Measurements from ENCODE around the gene FAAP20.

Gene FAAP20

DNA sequence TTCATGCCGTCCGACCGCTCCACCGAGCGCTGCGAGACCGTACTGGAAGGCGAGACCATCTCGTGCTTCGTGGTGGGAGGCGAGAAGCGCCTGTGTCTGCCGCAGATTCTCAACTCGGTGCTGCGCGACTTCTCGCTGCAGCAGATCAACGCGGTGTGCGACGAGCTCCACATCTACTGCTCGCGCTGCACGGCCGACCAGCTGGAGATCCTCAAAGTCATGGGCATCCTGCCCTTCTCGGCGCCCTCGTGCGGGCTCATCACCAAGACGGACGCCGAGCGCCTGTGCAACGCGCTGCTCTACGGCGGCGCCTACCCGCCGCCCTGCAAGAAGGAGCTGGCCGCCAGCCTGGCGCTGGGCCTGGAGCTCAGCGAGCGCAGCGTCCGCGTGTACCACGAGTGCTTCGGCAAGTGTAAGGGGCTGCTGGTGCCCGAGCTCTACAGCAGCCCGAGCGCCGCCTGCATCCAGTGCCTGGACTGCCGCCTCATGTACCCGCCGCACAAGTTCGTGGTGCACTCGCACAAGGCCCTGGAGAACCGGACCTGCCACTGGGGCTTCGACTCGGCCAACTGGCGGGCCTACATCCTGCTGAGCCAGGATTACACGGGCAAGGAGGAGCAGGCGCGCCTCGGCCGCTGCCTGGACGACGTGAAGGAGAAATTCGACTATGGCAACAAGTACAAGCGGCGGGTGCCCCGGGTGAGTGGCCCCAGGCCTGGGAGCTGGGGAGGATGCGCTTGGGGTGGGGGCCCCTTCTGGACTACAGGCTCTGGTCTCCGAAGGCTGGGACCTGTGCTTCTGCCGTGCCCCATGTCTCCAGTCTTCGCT, 34.7 kb upstream of the FAAP20 start:
- DNase-seq (ENCODE audit: low read depth), result peak; percentile 85
- H3K4me3 ChIP-seq (ENCODE audit: low read depth, low read length), result peak overlapping the region; percentile 68
- TF ChIP-seq, protein P1, sequence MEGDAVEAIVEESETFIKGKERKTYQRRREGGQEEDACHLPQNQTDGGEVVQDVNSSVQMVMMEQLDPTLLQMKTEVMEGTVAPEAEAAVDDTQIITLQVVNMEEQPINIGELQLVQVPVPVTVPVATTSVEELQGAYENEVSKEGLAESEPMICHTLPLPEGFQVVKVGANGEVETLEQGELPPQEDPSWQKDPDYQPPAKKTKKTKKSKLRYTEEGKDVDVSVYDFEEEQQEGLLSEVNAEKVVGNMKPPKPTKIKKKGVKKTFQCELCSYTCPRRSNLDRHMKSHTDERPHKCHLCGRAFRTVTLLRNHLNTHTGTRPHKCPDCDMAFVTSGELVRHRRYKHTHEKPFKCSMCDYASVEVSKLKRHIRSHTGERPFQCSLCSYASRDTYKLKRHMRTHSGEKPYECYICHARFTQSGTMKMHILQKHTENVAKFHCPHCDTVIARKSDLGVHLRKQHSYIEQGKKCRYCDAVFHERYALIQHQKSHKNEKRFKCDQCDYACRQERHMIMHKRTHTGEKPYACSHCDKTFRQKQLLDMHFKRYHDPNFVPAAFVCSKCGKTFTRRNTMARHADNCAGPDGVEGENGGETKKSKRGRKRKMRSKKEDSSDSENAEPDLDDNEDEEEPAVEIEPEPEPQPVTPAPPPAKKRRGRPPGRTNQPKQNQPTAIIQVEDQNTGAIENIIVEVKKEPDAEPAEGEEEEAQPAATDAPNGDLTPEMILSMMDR (IDR thresholded peaks at IDR 0.05; ENCODE audit: insufficient read depth, low read depth, low read length, missing control alignments), result peak; percentile 3

GRCh38 chr1:2228694-2229036, 34.1 kb upstream of the FAAP20 start:
- H3K4me3 ChIP-seq (ENCODE audit: low read depth, low read length), result peak overlapping the region; percentile 68
- peak; percentile 54 for DNase-seq (ENCODE audit: low read depth)
- TF ChIP-seq, protein P1 (IDR thresholded peaks at IDR 0.05; ENCODE audit: insufficient read depth, low read depth, low read length, missing control alignments), result no peak

DNA sequence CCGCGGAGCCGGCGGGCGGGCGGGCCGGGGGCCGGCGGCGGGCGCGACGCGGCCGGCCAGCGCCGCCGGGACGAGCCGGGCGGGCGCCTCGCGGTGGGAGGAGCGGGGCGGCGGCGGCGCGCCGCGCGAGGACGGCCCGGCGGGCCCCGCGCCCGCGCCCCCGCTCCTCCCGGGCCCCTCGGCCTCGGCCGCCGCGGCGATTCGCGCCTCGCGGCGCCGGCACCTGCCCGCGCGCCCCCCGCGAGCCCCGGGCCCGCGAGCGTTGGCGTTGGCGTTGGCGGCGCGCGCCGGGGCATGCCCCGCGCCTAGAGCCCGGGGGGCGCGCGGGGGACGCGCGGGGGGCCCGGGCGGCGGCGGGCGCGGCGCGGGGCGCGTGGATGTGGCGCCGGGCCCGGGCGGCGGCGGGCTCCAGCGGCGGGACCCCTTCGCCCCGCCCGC, 33.6 kb upstream of the FAAP20 start, which contains the start of gene SKI:
SKI (plus strand) TSS at position 163 of the 438 bp plus-strand sequence. CDS start 448 bp downstream, outside the sequence.
- TF ChIP-seq, protein P1 (IDR thresholded peaks at IDR 0.05; ENCODE audit: insufficient read depth, low read depth, low read length, missing control alignments), result no peak
- peak within 1 kb of the TSS; percentile 68 for H3K4me3 ChIP-seq (ENCODE audit: low read depth, low read length)
- no peak for DNase-seq (ENCODE audit: low read depth)

GRCh38 chr1:2227346-2228156, 33.0 kb upstream of the FAAP20 start:
- peak; percentile 99 for DNase-seq (ENCODE audit: low read depth)
- peak overlapping the region; percentile 64 for H3K4me3 ChIP-seq (ENCODE audit: low read depth, low read length)
- TF ChIP-seq, protein P1 (IDR thresholded peaks at IDR 0.05; ENCODE audit: insufficient read depth, low read depth, low read length, missing control alignments), result no peak

DNA sequence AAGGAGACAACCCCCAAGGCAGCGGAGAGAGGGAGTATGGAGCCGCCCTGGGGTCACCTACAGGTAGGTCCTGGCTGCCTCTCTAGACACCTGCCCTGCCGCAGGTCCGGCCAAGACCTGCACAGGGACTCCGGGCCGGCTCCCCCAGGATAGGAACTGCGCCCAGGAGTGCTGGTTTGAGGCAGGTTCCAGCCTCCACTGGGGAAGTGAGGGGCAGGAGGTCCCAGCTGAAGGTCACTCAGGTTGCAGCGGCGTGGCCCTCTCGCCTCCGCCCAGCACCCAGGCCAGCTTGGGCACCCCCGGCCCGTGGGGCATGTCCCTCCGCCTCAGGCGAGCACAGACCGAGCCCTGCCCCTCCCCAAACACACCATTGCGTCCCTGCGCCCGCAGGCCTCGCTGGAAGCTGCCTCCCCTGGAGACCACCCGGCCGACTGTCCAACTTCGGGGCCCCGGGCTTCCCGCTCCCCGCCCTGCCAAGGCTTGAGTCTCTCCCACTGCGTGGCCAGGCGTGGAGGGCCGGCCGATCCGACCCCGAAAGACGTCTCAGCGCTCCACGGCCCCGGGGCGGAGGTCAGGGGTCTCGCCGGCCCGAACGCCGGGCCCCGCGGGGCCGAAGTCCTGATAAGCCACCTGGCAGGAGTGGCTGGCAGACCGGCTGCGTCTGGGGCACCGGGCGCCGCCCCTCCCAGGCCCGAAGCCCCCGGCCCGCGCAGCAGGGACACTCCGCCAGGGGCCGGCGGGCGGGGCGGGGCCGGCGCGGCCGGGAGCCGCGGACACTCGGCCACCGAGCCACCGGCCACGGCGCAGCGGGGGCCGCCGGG, 32.2 kb upstream of the FAAP20 start:
- H3K4me3 ChIP-seq (ENCODE audit: low read depth, low read length), result peak overlapping the region; percentile 64
- TF ChIP-seq, protein P1 (IDR thresholded peaks at IDR 0.05; ENCODE audit: insufficient read depth, low read depth, low read length, missing control alignments), result no peak
- no peak for DNase-seq (ENCODE audit: low read depth)

- H3K4me3 ChIP-seq (ENCODE audit: low read depth, low read length), result no peak overlapping the region
- TF ChIP-seq, protein P1 (IDR thresholded peaks at IDR 0.05; ENCODE audit: insufficient read depth, low read depth, low read length, missing control alignments), result no peak
- DNase-seq (ENCODE audit: low read depth), result no peak
Measured at GRCh38 chr1:2224631-2225428, 30.3 kb upstream of the FAAP20 start.

Measured in GM12865 (cell line).